HG02610 (cell line): ENCODE results near the gene SPAG8.

Experiments
- ATAC-seq: cut with Tn5 transposase; IDR thresholded peaks from one replicate; pipeline ENCODE4 v1.9.1; 2021; ENCODE audit warnings: mild to moderate bottlenecking, moderate library complexity; ENCODE audit not compliant: unreplicated experiment

The SPAG8 gene, protein sequence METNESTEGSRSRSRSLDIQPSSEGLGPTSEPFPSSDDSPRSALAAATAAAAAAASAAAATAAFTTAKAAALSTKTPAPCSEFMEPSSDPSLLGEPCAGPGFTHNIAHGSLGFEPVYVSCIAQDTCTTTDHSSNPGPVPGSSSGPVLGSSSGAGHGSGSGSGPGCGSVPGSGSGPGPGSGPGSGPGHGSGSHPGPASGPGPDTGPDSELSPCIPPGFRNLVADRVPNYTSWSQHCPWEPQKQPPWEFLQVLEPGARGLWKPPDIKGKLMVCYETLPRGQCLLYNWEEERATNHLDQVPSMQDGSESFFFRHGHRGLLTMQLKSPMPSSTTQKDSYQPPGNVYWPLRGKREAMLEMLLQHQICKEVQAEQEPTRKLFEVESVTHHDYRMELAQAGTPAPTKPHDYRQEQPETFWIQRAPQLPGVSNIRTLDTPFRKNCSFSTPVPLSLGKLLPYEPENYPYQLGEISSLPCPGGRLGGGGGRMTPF

DNA sequence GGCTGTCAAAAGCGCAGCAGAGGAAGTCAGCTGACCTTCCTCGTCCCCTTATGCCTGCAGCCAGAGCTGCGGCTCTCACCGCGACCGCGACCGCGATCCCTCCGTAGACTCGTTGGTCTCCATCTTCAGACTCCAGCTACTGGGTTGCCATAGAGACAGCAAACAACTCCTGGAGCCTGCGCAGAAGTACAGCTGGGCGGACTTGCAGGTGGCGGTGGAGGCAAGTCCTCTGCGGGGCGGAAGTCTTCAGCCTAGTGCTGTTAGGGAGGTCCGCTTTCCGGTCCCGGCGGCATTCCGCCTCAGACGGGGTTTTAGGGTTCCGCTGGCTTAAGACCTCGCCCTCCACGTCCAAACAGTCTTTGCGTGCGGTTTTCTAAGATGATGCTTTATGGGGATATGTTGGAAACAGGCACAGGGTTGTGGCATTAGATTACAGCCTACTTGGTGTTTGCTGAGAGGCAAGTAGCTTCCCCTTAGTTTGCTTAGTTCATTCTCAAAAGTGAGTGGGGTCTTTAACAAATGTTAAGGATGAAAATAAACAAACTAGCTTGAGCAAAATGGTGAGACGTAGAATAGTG is at the start of gene SPAG8:
SPAG8 (minus strand) TSS at position 238 of the 578 bp plus-strand sequence; CDS start at position 123, 115 bp downstream.
- peak; percentile 70 for ATAC-seq

DNA sequence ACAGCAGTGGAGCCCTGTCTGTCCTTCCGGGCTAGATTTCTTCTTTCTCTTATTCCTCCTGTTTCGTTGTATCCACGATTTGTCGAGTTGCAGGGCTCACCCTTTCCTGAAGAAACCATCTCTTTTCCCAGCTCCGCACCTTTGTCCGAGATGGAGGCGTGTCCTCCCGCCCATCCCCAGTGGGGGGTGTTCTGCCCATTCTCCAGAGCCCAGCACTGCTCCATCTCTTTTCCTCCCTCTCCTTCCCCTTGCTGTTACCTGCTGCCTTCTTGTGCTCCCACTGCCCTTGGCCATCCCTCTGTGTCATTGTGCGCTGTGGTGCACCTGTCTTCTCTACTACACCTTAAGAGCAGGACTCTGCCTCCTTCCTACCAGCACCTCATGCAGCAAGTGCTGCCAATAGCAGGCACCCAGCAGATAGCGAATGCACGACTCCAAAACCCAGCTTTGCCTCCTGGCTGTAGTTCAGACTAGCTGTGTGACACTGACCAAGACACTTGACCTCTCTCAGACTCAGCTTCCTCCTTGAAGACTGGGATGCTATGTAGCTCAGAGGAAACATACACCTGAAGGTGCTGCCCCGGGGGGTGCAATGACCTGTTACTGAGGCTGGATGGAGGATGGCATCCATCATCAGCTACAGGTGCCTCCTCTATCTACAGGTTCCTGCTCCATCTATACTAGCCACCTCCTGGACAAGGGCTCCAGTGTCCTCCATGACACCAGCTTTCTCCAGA is 49.3 kb upstream of the SPAG8 start:
- no peak for ATAC-seq

DNA sequence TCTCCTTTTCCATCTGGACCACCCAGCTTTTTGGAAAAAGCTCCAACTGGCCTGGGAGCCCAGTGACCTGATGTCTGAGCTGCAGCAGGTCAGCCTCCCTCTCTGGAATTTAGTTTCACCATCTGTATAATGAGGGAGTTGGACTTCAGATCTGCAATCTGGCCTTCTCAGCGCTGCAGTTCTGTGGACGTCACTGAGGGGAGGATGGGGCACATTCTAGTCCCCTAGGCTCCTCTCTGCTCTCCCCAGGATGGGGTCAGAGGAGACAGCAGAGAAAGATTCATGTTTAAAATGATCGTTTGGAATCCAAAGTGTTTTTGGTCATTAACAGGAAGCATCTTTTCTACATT is 47.9 kb upstream of the SPAG8 start:
- ATAC-seq: no peak

DNA sequence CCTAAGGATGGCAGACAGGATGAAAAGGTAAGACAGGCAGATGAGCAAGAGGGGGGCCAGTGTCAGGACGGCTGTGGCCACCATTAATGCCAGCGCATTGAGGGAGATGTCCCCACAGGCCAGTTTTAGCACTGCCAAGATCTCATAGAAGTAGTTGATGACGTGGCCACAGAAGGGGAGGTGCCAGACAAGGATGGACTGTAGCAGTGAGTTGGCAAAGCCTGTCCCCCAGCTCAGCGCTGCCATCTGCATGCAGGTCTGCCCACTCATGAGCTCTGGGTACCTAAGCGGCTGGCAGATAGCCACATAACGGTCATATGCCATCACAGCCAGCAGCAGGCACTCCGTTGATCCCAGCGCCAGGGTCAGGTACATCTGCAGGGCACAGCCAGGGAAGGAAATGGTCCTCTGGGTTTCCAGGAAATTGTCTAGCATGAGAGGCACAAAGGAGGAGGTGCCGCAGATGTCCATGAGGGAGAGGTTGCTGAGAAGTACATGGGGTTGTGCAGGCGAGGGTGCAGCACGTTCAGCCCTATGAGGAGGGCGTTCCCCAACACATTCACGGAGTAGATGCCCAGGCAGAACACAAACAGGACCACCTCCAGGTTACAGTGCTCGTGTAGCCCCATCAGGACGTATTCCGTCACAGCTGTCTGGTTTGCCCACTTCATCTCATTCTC is 47.4 kb upstream of the SPAG8 start:
- ATAC-seq: no peak

DNA sequence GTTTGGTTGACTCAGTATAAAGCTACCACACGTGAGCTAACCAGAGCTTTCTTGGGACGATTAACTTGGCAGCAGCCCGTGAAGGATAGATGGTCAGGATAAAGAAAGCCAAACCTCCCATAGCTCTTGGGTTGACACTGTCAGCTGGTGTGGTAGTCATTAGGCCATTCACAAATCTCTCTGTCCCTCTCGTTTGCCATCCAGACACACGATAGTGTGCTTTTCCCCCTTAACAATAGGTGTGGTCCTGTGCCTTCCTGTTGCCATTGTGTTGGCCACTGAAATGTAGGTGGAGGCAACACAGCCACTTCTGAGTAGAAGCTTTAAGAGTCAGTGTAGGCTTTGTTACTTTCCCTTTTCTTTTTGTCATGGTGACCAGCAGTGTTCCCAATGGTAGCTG is 46.4 kb upstream of the SPAG8 start:
- ATAC-seq: no peak

DNA sequence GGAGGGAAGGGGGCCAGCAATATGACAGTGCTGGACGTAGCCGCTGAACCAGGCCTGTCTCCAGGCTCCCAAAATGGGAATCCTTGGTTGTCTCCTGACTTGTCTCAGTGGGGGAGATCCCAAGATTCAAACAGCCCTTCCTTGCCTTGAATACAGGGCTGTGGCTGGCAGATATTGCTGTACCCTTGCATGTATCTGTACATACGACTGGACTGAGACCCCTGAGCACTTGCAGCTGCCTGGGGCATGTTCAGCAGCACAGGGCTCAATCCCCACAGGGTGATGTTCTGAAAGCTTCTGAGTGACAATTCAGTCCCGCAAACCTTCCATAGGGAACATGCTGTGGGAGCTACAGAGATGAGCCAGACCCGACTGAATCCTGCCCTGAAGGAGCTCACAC is 44.8 kb upstream of the SPAG8 start:
- ATAC-seq: no peak

DNA sequence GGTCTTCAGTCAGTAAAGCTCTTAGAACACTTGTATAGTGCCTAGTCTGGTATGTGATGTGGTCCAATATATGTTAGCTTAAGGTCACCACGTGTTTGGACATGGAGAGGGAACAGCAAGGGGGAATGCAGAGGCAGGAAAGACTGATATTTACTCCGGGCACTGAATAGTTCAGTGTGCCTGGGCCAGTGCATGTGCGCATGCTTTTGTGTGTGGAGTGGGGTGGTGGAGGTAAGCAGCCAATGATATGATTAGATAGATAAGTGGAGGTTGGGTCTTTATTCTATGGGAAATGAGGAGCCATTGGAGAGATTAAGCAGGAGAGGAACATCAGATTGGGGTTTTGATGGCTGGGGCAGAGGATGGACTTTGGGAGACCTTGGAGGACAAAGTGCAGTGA is 44.1 kb upstream of the SPAG8 start:
- ATAC-seq: no peak

DNA sequence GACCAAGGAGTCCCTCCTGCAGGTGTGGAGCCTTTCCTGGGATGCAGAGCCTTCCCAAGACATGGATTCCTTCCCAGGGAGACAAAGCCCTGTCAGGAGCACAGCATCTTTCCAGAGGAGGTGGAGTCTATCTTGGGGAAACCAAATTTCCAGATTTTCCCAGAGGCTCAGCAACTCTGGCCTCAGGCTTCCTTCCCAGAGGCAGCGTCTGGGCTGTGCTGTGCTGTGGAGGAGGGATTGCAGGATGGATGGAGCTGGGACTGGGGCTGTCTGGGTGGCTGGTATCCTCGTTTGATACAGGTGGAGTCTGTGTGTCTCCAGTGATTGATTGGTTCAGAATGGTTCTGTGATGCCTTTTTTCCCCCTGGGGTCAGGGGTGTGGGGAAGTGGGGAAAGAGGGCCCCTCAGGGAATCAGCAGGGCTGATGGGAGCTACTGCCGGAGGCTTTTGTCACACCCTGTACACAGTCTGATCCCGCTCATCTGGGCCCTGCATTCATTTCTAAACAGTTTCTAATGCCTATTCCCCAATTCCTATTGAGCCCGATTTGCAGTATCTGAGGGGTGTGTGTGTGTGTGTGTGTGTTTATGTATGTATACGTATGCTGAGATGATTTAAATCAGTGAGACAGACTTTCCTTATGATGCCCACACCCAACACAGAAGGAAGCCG is 42.2 kb upstream of the SPAG8 start:
- no peak for ATAC-seq

DNA sequence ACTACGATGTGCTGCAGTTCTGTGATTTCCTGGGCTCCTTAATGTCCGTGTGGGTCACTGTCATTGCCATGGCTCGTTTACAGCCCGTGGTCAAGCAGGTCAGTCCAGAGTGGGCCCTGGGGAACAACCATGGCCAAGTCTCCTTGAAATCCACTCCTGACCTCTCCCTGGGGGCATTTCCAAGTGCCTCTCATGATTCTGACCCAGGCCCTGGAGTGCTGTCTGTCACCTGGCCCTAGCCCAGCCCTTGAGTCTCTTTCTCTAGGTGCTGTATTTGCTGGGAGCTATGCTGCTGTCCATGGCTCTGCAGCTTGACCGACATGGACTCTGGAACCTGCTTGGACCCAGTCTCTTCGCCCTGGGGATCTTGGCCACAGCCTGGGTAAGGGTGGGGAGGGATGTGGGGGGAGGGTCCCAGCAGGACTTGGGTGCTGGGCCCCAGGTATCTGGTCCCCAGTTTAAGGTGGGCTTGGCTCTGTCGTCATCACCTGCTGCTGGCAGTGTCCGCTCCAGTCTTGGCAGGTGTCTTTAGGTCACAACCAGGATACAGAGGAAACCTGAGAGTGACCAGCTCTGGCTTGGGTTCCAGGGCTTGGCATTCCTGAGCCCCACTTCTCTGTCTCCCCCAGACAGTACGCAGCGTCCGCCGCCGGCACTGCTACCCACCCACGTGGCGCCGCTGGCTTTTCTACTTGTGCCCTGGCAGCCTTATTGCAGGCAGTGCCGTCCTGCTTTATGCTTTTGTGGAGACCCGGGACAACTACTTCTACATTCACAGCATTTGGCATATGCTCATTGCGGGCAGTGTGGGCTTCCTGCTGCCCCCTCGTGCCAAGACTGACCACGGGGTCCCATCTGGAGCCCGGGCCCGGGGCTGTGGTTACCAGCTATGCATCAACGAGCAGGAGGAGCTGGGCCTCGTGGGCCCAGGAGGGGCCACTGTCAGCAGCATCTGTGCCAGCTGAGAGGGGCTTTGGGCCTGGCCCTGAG is 41.1 kb upstream of the SPAG8 start:
- no peak for ATAC-seq

DNA sequence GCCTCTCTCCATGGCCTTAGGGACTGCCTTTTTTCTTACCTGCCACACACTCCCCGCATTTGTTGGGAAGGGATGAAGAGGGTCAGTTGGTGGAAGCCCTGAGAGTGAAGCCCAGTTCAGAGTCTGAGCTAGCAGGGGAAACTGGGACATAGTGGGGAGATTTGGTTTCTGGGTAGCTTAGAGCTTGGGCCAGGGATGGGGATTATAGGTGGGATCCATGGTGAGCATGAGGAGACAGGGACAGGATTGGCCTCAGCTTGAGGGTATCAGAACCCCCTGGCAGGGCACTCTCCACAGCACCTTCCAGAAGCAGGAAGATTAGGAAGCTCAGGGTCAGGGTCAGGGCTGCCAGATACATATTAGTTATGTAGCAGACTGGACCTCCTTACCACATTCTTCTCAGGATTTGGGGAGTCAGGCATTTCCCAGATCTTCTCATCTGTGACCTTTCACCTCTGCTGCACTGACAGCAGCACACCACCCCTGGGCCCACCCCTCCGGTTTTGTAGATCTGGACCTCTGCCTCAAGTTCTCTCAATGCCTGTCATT is 40.3 kb upstream of the SPAG8 start:
- no peak for ATAC-seq

DNA sequence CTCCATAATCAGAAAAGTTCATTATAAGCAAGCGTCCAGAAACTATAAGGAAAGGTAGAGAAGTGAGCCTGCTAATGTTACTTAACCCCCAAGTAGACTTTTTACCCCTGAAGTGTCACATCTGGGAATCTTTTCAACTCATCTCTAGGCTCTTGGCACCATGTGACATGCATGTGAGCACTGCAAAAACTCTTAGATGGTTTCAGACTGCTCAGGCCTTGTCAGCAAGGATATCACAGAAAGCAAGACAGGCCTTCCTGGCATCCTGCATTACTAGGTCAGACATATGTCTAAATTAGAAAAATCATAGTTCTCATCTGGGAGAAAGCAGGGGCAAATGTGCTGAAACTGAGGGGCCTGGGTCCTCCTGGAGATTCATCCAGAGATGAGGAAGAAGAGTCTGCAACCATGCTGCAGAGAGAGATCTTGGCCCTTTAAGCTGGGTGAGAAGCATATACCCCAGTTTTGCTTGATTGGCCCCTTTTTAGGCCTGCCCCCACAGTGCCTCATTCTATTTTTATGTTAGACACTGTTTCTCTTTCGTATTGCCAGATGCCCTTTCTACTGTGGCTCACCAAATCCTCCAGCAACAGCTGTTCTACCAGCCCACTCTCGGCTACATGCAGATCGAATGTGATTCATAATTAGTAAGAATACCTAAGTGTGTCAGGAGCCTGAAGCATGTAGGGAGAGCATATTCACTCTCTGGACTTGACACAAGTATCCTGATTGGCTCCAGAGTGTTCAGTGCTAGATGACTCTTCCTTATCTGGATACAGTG is 35.9 kb upstream of the SPAG8 start:
- ATAC-seq: peak; percentile 90

DNA sequence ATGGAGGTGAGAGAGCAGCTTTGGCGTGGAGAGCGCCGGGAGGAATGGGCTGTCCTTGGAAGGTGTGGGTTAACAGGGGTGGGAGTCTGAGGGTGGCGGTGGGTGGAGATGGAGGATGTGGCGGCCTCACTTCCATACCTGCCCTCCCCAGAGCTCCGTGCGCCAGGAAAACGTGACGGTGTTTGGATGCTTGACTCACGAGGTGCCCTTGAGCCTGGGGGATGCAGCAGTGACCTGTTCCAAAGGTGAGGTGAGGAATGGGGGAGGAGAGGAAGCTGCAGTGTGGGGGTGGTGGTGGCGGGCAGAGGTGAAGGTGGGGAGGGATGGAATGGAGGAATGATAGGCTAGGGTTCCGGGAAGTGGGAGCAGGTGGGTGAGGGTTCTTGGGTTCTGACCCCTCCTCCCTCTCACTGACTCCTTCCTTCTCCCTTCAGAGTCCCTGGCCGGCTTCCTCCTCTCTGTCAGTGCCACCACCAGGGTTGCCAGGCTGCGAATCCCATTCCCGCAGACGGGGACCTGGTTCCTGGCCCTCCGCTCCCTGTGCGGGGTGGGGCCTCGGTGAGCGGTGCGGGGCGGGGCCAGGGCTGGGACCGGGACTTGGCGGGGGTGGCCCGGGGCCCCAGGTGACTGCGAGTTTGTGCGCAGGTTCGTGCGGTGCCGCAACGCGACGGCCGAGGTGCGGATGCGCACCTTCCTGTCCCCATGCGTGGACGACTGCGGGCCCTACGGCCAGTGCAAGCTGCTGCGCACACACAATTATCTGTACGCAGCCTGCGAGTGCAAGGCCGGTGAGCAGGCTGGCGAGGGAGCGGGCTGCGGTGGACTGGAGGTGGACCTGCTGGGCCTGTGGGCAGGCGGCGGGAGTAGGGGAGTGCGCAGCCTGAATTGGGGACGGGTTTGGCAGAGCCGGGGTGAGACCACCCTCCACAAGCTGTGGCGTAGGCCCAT is 34.0 kb upstream of the SPAG8 start:
- no peak for ATAC-seq

DNA sequence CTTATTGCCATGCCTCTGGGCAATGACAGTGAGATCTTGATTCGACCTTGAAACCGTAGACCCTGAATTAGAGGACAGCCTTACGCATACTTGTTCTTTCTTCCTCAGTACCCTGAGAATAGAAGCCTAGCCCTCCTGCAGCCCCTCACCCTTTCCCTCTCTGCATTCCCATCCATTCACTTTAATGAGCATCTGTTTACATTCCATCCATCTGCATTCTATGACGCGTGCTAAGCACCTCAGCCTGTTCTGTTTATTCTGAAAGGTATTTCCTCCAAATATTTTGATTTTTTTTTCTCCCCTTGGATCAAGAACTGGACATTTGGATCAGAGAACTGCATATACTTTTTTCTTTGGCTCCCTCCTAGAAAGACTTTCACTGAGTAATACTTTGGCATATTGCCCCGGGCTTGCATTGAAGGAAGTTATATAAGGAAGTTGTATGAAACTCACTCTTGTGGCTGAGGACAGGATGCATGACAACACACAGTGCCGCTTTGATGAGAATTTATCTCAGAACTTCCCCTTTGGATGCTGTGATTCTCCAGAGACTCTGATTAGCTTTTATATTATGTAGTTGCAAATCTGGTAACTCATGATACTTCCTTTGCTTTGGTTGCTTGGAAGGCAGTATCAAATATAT is 32.7 kb upstream of the SPAG8 start:
- no peak for ATAC-seq

DNA sequence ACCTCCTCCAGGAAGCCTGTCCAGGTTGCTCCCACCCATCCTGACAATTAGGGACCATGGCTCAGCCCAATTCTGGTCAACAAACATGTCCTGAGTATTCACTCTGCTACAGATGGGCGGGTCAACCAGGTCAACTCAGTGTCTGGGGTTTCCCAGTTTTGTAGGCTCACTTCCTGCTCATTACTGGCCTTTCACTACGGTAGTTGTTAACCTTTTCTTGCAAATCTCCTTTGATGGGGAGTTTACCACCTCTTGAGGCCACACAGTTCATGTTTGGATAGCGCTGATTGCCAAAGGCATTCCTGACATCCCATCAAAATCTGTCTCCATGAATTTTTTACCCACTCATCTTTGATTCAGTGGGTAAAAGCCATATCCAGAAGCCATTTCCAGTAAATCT is 30.7 kb upstream of the SPAG8 start:
- peak; percentile 78 for ATAC-seq

DNA sequence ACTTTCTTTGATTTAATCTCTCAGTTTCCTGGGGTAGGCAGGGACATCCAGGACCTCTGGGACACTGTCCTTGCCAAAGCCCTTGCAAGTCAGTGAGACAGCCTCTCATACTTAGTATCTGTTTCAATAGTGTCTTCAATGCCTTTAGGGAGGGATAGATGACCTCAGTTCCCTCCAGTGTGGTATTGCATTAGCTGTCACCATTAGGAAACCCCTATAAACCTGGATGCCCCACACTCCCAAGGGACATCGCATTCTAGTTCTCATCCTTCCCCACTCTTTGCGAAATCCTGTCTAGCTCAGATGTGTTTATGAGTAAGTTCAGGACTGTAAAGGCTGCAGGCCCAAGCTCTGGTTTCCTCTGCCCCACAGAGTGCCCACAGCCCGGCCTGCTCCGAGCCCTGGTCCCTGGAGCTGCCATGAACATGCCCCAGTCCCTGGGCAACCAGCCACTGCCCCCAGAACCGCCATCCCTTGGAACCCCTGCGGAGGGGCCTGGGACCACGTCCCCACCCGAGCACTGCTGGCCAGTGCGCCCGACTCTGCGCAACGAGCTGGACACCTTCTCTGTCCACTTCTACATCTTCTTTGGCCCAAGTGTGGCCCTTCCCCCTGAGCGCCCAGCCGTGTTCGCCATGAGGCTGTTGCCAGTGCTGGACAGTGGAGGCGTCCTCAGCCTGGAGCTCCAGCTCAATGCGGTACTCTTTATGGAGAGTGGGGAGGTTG is 30.1 kb upstream of the SPAG8 start:
- no peak for ATAC-seq

DNA sequence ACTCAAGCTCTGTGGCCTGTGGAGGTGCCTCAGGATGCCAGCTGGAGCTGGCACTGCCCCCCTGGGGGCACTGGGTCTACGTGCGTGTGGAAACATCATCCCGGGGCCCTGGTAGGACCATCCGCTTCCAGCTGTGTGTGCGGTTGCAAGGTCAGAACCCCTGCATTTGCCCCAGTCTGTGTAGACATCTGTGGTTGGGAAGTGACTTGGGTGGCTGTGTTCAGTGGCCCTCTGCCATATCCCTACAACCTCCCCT is 29.5 kb upstream of the SPAG8 start:
- ATAC-seq: no peak
